GM21825 (cell line): ENCODE measurements around the gene CHST13.

ENCODE experiments used
- ATAC-seq: cut with Tn5 transposase; IDR thresholded peaks from one replicate; pipeline ENCODE4 v1.9.1; 2021; ENCODE audit warnings: mild to moderate bottlenecking, moderate library complexity; ENCODE audit not compliant: unreplicated experiment

The CHST13 gene

DNA sequence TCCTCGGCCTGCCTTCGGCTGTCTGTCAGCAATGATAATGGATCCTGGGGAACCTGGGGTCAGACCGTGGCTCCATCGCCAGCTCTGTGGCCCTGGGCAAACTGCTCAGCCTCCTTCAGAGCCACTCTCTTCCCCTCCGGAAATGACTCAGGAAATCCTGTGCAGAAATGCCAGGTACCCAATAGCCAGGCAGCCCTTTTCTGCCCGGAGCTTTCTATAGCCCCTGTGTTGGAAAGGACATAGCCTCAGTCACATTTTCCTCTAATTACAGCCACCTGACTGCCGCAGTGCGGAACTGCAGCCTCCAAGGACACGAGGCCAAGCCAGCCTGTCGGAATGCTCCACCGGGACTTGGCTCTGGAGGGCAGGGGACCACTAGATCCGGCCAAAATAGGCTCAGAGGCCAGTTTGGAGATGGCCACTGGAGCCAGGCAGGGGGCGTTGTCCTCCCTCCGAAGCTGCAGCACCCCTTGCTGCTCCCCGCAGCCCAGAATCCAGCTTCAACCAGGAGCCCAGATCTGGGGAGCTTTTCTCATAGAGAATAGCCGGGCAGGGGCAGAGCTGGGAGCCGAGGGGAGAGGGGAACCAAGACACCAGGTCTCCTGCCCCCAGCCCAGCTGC, 36.7 kb upstream of the CHST13 start:
- ATAC-seq: no peak

DNA sequence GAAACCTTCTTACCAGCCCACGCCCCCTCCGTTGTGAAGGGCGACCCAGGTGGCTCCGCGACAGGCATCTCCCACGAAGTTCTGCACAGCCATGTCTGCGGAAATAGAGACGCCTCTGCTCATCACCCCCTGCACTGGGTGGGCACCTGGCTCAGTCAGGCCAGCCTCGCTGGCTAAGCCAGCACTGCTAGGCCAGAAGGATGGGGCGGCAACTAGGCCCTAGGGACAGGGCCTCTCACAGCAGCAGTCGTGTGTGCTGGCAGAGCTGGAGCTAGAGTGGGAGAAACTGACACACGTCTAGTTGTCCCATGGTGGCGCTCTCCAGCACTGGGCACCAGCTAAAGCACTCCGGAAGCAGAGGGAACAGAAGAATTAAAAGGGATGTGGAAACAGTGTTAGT, 35.8 kb upstream of the CHST13 start:
- ATAC-seq: no peak

DNA sequence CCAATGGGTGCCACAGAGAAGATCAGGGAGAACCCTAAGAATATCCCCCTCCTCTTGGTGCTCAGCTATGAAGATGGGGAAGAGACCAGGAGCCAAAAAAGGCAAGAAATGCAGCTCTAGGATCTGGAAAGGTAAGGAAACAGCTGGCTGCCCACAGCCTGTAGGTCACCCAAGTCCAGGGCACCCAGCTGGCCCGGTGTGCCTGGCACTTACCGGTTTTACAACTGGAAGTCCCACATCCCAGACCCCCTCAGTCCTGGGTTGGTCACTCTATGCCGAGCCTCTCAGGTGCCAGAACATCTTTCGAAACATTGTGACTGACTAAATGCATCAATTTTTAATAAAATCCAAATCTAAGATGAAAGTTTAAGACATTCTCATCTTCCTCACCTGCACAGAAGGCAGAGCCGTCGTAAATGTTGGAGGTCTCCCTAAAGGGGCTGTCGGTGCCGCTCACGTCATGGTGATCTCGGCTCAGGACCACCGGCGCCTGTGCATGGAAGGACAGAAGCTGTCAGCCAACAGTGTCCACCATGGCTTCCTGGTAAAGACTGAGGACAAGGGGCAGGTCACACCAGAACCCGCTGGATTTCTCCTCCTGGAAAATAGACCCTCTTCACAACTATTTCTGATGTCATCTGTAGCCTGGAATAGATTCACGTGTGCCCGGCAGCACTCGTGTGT, 34.9 kb upstream of the CHST13 start:
- no peak for ATAC-seq

DNA sequence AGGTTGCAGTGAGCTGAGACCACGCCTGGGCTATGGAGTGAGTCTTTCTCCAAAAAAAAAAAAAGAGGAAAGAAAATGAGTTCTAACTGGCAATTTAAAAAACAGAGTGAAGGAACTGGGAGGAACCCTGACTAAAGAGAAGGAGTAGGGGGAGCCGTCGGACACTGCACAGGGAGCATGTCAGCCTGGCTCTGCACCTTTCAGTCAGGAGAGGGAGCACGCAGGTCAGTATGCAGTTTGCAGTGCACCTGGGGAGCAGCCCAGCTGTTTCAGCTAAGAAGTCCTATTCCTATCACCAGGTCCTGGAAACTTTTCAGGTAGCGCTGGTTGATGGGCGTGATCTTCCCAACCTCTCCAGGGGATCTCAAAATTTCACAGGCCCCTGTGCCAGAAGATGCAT, 33.3 kb upstream of the CHST13 start:
- no peak for ATAC-seq

DNA sequence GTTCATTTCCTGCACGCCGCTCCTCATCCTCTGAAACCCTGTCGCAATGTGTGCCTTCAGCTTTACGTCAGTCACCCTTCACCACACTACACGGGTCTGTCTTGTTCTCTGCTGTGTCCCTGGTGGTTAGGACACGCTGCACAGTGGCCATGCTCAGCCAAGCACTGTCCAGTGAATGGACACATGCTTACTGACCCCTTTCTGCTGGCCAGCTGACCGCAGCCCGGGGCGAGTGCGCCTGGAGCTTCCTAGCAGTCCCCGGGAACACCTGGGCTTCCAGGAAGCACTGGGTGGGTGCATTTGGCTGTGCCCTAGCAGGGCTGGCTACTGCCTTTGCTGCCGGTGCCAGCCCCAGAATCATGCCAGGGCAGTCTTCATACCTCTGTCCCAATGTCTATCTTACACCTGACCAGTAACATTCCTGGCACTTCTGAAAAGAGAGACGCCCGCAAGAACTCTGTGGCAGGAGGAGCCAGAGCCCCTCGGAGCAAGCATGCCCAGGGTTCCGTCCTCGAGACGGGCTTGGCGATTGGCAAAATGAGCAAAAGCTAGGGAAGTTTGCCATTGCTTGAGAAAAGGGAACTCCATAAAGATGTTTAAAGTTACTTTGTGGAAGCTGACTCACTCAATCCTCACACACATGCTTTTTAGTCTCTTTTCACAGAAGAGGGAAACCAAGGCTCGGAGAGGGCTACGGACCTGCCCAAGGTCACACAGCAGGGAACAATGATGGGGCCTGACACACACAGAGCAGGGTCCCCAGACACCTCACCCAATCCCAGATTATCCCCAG, 32.5 kb upstream of the CHST13 start:
- ATAC-seq: no peak

DNA sequence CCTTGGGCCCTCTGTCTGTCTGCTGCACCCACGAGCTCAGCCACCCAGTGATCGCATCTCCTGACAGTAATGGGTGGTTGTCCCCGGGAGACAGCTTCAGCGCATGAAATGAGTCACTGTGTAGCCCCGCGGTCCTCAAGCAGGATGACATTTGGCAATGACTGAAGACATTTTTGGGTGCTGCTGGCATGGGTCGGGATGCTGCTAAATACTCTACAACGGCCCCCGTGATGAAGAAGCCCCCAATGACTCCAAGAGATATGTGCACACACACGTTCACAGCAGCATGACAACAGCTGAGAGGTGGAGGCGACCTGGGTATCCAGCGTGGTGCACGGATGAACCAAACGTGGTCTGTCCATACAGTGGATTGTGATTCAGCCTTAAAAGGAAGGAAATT, 30.9 kb upstream of the CHST13 start:
- ATAC-seq: no peak

DNA sequence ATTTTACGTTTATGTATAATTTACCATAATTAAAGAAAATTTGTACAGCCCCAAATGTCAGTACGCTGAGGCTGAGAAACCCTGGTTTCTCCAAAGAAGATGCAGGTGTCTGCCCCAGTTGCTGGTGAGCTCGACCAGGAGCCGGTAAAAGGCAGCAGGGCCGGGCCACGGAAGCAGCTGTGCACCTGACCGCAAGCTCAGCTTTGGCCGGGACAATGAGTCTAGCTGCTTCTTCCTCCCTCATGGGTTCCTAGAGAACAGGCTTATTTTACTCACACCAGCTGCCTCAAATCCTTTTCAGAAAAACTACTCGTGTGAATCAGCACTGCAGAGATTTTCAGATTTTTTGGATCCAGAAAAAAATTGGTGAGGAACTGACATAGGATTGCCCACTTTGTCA, 30.2 kb upstream of the CHST13 start:
- ATAC-seq: no peak

DNA sequence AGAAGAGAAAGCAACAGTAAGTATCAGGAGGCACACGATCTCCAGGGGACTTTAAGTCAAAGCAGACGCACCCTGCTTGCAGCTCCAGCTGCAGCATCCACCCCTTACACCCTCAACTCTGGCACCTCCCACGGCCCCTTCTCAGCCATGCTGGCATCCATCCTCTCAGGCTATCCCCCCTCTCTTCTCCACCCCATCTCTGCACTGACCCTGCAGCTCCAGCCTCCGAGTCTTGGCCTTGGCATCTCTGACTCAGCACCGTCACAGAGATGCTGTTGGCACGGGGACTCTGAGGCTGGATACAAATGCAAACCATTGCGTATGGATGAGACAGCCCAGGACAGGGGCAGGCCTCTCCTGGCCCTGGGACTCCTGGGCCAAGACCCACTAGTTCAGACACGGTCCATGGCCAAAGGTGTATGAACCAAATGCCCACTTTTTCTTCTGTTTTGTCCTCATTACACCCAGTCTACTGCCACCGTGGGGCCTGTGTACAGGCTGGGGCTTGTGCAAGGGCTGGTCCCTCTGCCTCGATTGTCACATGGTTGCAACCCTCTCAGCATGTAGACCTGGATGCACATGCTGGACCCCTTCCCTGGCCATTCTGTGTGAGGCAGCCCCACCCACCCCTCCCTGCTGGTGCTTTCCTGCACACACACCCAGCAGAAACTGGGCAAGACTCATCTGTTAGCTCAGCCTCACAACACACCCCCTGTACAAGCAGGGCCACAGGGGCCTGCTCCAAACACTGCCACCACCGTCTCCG, 29.6 kb upstream of the CHST13 start:
- no peak for ATAC-seq

DNA sequence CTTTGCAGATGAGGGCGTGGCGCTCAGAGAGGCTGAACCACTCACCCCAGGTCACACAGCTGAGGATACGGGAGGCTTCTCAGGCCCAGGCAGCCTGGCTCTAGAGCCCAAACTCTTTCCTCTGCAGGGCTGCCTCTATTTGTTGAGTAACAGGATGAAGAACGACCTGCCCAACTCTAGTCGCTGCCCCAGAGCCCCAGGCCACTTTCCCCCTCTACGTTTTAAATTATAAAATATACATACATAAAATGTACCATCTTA, 29.1 kb upstream of the CHST13 start:
- no peak for ATAC-seq

DNA sequence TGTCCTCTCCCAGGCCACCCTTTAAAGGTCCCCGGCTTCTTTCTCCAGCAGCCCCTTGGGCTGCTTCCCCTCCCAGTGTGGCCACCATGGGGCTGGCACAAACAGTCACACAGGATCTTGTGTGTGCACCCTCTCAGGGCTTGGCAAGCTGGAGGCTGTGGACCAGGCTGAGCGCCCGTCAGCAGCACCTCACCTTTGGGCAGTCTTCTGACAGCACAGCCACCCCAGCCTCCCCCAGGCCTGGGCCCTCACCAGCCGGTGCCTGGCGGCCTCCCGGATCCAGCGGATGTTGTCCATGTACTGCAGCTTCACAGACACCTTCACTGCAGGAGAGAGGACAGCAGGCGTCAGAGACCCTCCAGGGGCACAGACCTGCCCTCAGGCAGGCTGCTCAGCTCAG, 28.2 kb upstream of the CHST13 start:
- ATAC-seq: no peak

DNA sequence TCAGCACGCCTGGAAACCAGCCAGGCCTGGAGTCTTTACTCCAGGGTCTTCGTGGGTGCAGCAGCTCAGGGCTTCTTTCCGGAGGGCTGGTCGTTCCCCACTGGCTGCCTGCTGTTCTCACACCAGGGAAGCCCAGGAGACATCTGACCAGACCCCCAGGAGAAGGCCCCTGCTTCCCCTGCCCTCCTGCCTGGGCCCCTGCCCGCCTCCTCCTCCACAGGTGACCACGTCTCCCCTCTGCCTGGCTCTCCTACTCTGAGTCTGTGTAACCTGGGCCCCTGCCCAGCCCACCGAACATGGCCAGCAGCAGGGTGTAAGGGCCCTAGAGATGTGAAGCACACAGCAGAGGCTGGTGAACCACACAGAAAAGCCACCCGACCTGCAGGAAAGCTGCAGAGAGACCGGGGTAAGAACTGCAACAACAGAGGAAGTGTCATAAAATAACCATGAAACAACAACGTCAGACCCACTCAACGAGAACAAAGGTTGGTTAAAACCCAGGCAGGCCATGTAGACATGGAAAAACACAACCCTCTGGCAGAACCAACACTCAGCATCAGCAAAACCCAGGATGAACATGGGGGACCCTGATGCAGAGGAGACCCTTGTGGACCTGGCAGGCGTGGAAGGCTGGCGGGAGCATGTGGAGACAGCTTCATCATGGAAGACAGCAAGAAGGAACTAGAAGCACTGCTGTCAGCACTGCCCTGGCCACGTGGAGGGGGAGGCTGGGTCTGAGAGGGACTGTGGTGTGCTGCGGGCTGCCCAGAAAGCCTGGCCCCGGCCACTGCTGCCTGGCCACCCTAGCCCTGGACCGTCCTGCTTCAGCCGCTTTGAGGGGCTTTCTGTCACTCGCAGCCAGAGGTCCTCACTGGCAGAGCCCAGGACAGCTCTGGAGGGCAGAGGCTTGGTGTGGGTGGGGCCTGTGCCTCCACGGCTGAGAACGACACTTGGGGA, 26.8 kb upstream of the CHST13 start:
- no peak for ATAC-seq

DNA sequence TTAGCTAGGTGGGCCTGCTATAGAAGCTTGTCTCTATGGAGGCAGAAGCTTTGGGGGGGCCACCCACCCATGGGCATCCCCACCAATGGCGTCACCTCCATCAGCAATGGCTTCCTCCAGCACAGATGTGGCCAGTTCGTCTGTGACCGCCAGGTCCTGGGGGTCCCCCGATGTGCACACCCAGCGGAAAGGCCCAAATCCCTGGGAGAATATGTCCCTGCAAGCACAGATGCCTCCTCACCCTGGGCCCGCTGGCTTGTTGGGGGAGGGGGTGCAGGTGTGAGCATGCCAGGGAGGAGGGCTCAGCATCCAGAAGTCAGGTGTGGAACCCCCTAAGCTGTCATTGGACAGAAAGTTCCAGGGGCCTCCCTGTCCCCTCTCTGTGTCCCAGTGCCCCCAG, 26.0 kb upstream of the CHST13 start:
- no peak for ATAC-seq

DNA sequence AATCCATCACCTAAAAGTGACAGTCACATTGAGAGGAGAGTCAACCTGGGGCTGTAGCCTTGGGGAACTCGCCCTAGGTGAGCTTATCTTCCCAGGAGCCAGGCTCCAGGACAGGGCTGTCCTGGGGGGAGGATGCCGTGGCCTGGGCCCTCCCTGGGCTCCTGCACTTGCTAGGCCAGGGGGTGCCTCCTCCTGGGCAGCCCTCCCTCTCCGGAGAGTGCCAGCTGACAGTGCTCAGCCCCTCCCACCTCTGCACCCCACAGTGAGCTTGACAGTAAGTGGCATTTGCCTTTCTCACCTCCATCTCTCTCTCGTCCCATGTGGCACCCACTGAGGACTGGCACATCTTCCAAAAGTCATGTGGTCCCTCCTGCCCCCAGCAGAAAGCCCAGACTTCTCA, 25.5 kb upstream of the CHST13 start:
- ATAC-seq: no peak

DNA sequence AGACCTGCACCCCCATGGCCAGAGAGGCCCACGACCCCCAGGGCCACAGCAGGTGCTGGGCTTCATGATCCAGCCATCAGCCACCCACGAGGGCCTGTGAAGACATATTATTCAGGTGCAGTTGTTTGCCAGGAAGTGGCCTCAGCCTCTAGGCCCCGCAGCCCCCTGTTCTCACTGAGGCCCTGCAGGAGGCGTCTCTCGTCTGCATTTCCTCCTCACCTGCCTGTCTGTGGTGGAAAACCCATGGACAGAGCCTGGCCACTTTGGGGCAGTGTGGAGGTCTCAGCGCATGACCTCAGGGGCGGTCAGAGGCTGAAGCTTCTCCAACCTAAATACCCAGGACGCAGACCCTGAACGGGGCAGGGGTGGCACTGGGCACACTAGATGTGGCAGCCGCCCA, 25.0 kb upstream of the CHST13 start:
- ATAC-seq: no peak

DNA sequence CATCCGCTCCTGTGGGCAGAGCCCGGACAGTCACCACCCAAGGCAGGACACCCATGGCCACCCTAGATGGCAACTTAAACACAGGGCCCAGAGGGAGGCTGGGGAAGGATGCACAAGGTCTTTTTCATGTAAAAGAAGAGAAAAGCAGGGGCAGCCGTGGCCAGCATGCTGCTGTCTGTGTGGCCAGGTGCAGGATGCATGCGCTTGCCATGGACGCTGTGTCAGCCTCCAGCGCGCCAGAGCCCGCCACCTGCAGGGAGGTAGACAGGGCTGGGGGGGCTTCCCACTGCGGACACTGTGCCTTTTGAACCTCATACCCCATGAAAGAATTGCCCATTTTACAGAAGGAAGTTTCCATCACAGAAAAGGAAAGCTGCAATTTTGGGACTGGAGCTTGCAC, 24.6 kb upstream of the CHST13 start:
- ATAC-seq: no peak

DNA sequence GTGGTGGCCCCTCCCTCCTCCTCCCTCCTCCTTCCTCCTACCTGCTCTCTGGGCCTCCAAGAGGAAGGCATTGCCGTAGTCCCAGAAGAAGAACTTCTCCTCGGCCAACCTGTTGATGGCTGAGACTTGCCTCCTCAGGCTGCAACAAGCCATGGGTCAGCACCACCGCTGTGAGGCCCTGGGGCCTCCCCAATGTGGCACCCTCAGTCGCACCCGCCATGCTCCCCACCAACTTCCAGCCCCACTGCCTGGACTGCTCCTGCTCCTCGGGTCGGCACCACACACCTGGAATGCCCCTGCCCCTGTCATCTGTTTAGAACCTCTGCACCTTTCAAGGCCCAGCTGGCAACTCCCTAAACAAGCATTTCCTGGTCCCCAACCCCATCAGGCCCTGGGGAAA, 23.9 kb upstream of the CHST13 start:
- no peak for ATAC-seq

DNA sequence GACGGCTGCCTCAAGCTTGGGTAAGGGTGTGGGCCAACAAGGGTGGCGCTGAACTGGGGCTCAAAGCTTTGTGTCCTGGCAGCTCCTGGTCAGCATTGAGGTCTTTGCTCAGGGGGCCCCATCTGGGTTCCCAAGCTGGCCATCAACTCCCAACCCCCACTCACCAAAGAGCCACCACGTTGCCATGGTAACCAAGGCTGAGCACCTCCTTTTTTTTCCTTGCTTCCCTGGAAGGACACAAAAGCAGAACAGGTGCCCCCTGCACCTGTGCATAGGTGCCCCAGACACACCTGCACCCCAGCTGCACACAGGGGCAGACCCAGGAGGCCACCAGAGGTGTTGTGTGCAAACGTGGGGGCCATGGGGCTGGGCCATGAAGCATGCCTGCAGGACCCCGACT, 22.9 kb upstream of the CHST13 start:
- ATAC-seq: no peak

DNA sequence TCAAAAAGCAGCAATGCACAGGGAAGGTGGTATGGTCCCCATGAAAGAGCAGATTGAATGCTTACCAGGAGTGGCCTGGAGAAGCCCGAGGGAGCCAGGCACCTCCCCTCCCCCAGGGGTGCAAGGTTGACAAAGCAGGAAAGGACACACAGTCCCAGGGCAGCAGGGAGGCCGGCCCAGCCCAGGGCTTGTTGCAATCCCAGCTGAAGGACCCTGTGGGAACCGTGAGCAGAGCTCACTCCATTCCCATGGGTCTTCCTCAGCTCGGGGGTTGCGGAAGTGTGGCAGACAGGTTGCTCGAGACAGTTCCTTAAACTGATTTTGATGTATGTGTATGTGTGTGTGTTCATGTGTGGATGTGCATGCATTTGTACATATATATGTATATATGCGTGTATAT, 22.2 kb upstream of the CHST13 start:
- ATAC-seq: no peak

DNA sequence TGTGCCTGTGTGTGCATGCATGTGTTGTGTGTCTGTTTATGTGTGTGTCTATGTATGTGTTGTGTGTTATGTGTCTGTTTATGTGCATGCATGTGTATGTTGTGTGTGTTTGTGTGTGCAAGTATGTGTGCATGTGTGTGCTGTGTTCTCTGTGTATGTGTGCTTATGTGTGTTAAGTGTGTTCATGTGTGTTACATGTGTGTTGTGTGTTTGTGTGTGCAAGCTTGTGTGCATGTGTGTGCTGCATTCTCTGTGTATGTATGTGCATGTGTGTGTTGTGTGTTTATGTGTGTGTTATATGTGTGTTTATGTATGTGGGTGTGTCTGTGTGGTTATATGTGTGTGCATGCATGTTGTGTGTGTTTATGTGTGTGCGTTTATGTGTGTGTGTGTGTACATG, 21.3 kb upstream of the CHST13 start:
- ATAC-seq: no peak

DNA sequence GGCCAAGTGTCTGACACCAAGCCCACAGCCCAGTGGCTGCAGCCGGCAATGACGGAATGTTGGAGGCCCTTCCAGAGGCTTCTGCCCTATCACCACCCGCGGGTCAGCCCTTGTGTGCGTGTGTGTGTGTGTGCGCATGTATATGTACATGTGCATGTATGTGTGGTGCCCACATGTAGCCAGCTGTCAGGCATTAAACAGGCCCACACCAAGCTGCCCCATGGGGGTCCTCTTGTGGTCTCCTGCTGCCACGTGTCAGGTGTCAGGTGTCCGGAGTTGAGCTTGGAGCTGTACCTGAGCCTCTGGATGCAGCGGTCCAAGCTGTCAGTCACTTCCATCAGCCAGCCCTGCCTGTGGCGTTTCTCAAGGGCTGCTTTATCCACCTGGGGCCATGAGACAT, 20.3 kb upstream of the CHST13 start:
- no peak for ATAC-seq

DNA sequence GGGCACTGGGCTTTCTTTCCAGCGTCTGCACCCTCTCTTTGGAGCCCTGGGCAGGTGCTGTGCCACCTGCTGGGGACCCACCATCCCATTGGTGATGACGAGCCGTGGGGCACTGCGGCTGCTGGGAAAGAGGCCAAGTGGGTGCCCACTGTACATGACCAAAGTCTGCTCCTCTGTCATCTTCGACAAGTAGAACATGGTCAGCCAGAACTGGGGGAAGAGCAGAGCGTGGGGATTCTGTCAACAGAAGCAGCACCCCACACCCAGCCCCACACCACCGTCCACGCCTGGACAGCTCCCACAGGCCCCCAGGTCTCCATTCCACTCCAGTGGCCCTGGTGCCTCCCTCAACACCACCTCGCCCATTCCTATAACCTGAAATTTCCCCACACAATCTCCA, 16.1 kb upstream of the CHST13 start:
- ATAC-seq: no peak
